ENCODE data around the gene SRGAP2C.
"Not testable (repeated sequence)": the region's sequence is repeated elsewhere in the genome, so short reads cannot be mapped to it uniquely, and the experiment has no call there.

- not testable (repeated sequence) for TF ChIP-seq CTCF (IDR thresholded peaks at IDR 0.05; ENCODE audit: insufficient read depth, low read depth, low read length); EZH2 (IDR thresholded peaks at IDR 0.05; ENCODE audit: insufficient read depth, low read length)
Observed at GRCh38 chr1:121361451-121362233, 176.9 kb downstream of the SRGAP2C start.
